Measurements from ENCODE around the gene HADH.

GRCh38 chr4:107945809-107946208 is 43.9 kb upstream of the HADH start:
- TF ChIP-seq, protein P1, sequence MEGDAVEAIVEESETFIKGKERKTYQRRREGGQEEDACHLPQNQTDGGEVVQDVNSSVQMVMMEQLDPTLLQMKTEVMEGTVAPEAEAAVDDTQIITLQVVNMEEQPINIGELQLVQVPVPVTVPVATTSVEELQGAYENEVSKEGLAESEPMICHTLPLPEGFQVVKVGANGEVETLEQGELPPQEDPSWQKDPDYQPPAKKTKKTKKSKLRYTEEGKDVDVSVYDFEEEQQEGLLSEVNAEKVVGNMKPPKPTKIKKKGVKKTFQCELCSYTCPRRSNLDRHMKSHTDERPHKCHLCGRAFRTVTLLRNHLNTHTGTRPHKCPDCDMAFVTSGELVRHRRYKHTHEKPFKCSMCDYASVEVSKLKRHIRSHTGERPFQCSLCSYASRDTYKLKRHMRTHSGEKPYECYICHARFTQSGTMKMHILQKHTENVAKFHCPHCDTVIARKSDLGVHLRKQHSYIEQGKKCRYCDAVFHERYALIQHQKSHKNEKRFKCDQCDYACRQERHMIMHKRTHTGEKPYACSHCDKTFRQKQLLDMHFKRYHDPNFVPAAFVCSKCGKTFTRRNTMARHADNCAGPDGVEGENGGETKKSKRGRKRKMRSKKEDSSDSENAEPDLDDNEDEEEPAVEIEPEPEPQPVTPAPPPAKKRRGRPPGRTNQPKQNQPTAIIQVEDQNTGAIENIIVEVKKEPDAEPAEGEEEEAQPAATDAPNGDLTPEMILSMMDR (IDR thresholded peaks at IDR 0.05; ENCODE audit: low read depth, low read length, poor library complexity, severe bottlenecking): no peak
- no peak for TF ChIP-seq EZH2phosphoT487 (IDR thresholded peaks at IDR 0.05; ENCODE audit: borderline replicate concordance, low read length)

Measured in DOHH2 (cell line).